CD4-positive, alpha-beta T cell treated with Interleukin-21 for 1 hour (primary cell): Measurements from ENCODE around the gene PTPRN2.

ENCODE experiments used
- DNase-seq: peaks from one replicate; pipeline ENCODE4 v3.0.0-alpha.2; 2020

PTPRN2 gene

GRCh38 chr7:158141806-158142518 is 445.7 kb downstream of the PTPRN2 start:
- no peak for DNase-seq

GRCh38 chr7:158141221-158141582 is 446.4 kb downstream of the PTPRN2 start:
- no peak for DNase-seq

DNA sequence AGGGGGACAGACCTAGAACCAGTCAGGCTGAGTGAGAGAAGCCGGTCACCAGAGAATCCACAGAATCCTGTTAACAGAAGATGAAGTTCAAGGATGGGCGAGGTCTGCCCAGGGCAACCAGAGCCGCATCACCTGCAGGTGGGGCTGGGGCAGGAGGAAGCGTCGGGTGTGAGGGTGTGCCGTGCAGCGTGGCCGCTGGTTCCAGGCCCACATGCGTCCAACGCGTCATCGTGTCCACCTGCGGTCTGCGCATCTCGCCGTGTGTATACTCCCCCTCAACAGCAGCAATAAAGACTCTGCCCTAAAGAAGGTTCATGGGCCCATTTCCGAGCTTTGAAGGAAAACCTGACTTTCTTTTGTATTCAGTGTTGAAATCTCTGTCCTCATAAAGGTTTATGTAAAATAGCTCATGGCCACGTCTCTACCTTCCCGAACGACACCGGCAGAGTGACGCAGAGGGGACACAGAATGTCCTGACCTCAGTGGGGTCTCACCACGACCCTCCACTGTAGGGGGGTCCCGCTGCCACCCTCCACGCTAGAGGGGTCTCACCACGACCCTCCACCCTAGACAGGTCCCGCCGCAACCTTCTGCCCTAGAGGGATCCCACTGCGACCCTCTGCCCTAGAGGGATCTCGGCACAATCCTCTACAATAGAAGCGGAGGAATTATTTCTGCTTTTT is 446.9 kb downstream of the PTPRN2 start:
- no peak for DNase-seq

DNA sequence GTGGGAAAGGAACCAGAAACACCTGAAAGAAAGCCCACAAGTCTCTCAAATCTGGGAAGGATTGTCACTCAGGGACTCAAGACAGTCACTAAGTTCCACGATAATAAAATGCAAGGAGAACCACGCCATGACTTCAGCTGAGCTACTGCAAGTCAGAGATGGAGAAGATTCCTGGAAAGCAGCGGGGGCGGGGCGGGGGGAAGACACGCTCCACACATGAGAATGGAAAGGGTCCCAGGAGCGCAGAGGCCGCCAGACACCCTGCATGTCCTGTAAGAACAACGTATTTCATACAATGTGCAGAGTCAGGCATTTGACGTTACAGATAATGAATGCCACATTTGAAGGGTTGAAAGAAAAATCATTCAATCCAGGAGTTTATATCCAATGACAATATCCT is 448.1 kb downstream of the PTPRN2 start:
- DNase-seq, result no peak

- no peak for DNase-seq
Observed at GRCh38 chr7:158138329-158138597, 449.4 kb downstream of the PTPRN2 start.

DNA sequence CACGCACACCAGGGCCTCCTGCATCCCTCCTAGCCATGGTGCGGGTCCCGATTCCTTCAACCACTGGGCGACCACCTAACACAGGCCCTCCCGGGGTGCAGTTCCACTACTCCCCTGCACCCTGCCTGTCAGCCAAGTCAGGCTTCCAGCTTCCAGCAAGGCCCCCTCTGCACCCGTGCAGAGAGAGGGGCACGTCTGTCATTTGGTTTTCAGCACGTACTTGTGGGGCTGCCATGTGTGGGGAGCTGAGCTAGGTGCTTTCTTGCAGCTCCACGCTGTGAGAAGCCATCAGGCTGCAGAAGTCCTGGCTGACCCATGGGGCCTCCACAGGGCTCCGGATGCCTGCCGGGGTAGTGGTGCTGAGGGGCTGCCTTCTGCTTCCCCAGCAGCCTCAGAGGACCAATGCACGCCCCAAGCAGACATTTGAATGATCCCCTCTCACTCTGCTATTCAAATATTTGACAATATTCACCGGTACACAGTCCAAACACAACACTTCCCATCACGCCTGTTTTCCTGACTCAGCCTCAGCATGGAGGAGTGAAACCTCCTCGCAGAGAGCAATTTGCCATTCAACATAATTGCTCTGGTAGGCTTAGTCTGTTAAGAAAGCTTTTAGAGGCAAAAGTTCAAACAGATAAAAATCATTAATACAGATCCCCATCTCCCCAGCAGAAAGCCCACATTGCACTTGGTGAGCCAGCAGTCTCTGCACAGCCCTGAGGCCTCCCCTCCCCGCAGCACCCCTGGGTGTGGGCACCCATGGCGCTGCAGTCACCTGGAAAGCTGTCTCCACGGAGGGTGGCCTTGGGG is 449.9 kb downstream of the PTPRN2 start:
- DNase-seq, result no peak

- no peak for DNase-seq
Observed at GRCh38 chr7:158135931-158136330, 451.7 kb downstream of the PTPRN2 start.

DNA sequence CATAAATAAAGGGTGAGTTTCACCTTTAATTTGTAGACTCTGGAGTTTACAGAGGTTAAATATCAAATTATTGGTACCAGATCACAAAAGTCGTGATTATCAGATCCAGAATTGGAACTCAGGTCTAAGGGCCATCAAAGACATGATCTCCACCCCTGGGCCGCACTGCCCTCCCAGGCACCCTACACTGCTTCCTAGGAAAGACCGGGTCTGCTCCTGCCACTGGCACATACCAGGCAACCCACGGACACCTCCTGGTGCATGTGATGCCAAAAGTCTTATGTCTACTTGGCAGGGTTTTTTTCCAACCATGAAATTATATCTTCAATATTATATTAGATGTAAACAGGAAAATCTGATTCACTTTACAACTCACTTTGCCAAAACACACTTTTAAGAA is 452.8 kb downstream of the PTPRN2 start:
- DNase-seq, result no peak

DNA sequence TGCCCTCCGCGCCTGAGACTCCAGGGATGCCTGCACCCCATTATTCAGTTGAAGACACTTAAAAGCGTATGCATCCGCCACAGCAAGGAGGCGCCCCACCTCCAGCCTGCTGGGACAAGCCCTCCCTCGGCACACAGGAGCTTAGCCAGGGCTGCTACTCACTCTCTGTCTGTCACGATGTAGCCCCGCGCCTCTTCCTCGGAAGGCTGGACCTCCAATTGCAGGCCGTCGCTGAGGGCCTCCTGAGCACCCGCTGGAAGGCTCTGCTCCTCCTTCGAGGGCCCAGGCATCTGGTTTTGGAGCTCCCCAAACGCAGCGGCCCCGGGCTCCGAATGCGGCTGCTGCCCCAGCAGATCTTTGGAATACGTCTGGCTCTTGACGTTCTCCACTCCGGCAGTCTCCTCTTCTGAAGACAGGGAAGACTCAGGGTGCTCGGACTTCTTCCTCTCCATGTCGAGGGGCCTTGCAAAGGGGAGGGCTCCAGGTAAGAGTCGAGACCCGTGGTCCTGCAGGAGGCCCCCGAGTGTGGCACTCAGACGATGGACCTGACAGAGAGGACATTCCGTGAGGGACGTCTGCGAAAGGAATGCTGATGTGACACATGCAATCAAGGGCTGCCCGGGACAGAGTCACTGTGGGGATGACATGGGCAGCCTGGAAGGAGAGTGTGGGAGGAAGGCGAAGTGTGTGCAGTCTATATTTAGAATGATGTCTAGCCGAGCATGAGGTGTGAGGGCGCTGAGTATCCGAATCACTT is 453.9 kb downstream of the PTPRN2 start:
- no peak for DNase-seq

DNA sequence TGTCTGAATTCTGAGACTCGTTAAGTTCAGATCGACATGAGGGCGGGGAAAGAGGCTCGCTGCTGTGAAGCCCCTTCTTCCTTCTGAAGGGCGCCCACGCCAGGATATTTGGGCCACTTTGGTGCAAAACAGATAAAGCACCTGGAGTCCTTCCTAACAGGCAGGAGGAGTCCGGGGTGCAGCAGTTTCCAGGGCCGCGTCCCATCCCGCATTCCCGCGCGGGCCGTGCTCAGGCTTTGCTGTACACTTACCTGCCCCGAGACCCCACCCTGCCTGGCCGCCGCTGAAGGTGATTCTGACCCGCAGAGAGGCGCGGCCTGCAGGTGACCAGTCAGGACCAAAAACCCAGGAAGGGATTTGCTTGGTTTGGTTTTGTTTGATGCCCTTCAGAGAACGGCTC is 454.6 kb downstream of the PTPRN2 start:
- DNase-seq, result no peak

GRCh38 chr7:158130023-158130409 is 457.6 kb downstream of the PTPRN2 start:
- no peak for DNase-seq

- no peak for DNase-seq
Observed at GRCh38 chr7:158129037-158130022, 458.3 kb downstream of the PTPRN2 start.

DNA sequence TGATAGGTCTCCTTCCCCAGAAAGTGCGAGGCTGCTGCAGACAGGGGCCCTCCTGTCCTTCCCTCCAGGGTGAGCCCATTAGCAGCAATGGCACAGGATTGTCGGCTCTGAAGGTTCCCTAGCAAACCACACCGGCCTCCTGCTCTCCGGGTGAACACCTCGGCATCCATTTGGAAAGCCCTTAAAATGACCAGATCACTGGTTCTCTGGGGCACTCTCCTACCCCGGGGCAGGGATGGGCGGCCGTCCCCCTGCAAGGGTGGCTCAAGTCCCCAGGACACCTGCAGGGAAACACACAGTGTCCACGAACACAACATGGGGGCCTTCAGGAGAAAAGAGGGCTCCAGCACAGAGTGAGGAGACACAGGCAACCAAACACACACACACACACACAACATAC is 459.1 kb downstream of the PTPRN2 start:
- DNase-seq, result no peak

GRCh38 chr7:158127241-158127640 is 460.4 kb downstream of the PTPRN2 start:
- DNase-seq, result no peak

DNA sequence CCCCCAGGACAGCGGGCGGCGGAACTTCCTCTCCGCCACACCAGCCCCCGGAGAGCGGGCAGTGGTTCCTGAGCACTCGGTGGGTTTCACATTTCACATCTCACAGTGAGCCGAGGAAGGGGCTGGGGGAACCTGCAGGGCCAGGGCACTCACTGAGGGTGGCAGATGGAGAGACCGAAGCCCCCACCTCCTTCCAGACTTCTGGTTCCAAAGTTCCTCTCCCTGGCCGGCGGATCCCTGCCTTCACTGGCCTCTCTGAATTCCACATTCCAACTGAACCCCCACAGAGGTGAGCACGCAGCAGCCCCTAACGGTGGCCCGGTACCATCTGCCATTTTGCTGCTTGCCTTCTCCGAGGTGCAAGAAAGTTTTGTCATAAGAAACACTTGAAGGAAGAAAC is 461.0 kb downstream of the PTPRN2 start:
- no peak for DNase-seq

DNA sequence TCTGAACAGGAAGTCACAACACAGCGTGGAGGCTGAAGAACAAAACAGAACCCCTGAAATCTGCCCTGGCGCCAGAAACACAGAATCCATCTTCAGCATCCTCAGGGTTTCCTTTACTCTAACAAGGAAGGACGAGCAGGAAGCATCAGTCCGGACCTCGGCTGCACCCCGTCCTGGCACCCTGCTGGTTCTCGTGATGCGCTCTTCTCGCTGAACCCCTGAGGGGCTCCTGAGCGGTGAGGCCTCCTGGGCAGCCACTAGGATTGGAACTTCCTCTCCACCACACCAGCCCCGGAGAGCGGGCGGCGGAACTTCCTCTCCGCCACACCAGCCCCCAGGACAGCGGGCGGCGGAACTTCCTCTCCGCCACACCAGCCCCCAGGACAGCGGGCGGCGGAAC is 461.9 kb downstream of the PTPRN2 start:
- DNase-seq, result no peak

DNA sequence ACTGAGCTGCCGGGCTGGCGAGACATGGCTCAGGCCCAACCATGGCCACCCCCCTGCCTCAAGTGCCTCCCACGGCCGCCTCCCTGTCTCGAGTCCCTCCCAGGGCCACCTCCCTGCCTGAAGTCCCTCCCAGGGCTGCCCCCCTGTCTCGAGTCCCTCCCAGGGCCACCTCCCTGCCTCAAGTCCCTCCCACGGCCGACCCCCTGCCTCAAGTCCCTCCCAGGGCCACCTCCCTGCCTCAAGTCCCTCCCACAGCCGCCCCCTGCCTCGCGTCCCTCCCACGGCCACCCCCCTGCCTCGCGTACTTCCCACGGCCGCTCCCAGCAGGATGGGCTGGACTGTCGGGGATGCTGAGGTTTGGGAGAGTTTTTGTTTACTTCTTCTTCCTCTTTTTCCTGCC is 462.5 kb downstream of the PTPRN2 start:
- no peak for DNase-seq

DNA sequence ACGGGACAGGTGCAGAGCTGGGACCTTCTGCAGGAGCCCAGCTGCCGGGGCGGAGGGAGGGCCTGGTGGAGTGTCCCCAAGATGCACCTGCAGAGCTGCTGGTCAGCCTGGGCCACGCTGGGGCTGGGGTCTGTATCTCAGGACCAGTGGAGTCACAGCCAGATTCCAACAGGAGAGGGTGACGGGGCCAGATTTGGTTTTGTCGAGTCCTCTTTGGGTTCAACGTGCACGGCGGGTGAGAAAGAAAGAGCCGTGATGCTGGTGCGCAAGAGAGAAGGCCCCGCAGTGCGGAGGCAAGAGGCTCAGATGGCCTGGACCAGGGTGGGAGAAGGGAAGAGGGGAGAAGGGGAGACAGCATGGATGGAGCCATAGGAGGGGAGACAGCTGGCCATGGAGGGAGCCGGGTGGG is 462.9 kb downstream of the PTPRN2 start:
- DNase-seq, result no peak

DNA sequence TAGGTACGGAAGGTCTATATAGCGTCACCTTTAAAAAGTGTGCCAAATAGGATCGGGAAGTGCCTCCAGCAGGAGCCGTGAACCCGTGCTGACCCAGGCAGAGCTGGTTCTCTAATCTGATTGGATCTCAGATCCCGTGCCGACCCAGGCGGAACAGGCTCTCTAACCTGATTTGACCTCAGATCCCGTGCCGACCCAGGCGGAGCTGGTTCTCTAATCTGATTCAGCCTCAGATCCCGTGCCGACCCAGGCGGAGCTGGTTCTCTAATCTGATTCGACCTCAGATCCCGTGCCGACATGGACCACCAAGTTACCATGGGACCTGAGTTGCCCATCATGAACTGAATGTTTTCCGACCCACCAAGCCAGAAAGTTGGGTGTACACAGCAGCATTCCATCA is 463.9 kb downstream of the PTPRN2 start:
- no peak for DNase-seq

DNA sequence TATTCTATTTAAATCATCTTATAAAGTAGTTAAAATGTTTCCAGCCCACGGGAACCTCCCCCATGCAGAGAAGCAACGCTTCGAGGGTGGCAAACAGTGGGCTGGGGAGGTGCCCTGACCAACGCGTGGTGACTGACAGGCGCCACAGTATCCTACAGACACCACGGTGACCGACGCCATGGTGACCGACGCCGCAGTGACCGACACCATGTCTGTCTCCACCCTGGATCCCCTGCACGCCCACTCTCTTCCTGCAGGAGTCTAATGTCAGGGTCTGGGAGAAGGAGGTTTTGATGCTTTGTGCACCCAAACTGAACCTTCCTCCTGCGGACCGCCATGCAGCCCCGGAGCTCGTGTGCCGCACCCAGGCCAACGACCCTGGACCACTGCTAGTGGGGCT is 464.4 kb downstream of the PTPRN2 start:
- no peak for DNase-seq

GRCh38 chr7:158121441-158122045 is 466.1 kb downstream of the PTPRN2 start:
- DNase-seq, result no peak

GRCh38 chr7:158120716-158121115 is 466.9 kb downstream of the PTPRN2 start:
- no peak for DNase-seq
